NCI-H1417 (cell line): Measurements from ENCODE around the gene DHRS7.

Experiments
- DNase-seq, 3 experiments: peaks; one replicate each; lab custom pipeline; 2025; lab: John Stamatoyannopoulos, UW

The DHRS7 gene

GRCh38 chr14:60184905-60185555 lies 19.8 kb upstream of the DHRS7 start:
- no peak for DNase-seq

- DNase-seq, result peak in 1 of 3 experiments; percentile 88
Observed at GRCh38 chr14:60184146-60184904, 19.1 kb upstream of the DHRS7 start.

- no peak for DNase-seq
Observed at GRCh38 chr14:60183741-60184140, 18.5 kb upstream of the DHRS7 start.

GRCh38 chr14:60183138-60183537 lies 17.9 kb upstream of the DHRS7 start:
- no peak for DNase-seq

GRCh38 chr14:60179431-60179869 lies 14.3 kb upstream of the DHRS7 start:
- no peak for DNase-seq

GRCh38 chr14:60178820-60179219 lies 13.6 kb upstream of the DHRS7 start:
- DNase-seq, result no peak

- DNase-seq, result no peak
Observed at GRCh38 chr14:60178164-60178563, 13.0 kb upstream of the DHRS7 start.

GRCh38 chr14:60175255-60175902 lies 10.2 kb upstream of the DHRS7 start:
- DNase-seq, result no peak

- DNase-seq, result no peak
Observed at GRCh38 chr14:60174352-60175254, 9.4 kb upstream of the DHRS7 start.

GRCh38 chr14:60171690-60172089 lies 6.5 kb upstream of the DHRS7 start:
- DNase-seq, result no peak

- no peak for DNase-seq
Observed at GRCh38 chr14:60170948-60171347, 5.8 kb upstream of the DHRS7 start.

GRCh38 chr14:60169722-60170121 lies 4.5 kb upstream of the DHRS7 start:
- DNase-seq, result no peak

GRCh38 chr14:60166142-60166541 lies 944 bp upstream of the DHRS7 start:
- no peak for DNase-seq

- no peak for DNase-seq
Observed at GRCh38 chr14:60165547-60165876, 314 bp upstream of the DHRS7 start.

GRCh38 chr14:60164404-60164711 lies 840 bp downstream of the DHRS7 start:
- DNase-seq, result no peak

- no peak for DNase-seq
Observed at GRCh38 chr14:60163693-60164092, 1.5 kb downstream of the DHRS7 start.

GRCh38 chr14:60161196-60162107 lies 3.7 kb downstream of the DHRS7 start:
- peak in 1 of 3 experiments; percentile 74 for DNase-seq

GRCh38 chr14:60160422-60160821 lies 4.8 kb downstream of the DHRS7 start:
- DNase-seq, result no peak

GRCh38 chr14:60154671-60155070 lies 10.5 kb downstream of the DHRS7 start:
- DNase-seq, result no peak

- DNase-seq, result no peak
Observed at GRCh38 chr14:60153991-60154390, 11.2 kb downstream of the DHRS7 start.

GRCh38 chr14:60151715-60152114 lies 13.5 kb downstream of the DHRS7 start:
- DNase-seq, result no peak
